Bronchial epithelial cell (primary cell): ENCODE data around the gene UGT1A3. TPM values are rescaled to one million over a fixed set of nuclear protein-coding genes. Genes with fewer than 3 reads are reported as not detected.

Source experiments
- DNase-seq: peaks from one replicate; pipeline ENCODE4 v3.0.0-alpha.2; 2010; ENCODE audit warnings: low read depth
- FAIRE-seq: peaks from 2 replicates; lab custom pipeline; 2011; peaks lifted over from hg19 to GRCh38; lab: Jason Lieb, UNC
- H3K27me3 ChIP-seq: 2 replicates; pipeline ENCODE4 v1.5.1; 2011; ENCODE audit warnings: low read length; ENCODE audit not compliant: control insufficient read depth, insufficient read depth
- H3K36me3 ChIP-seq: 2 replicates; pipeline ENCODE4 v1.5.1; 2011; ENCODE audit warnings: low read length; ENCODE audit not compliant: control insufficient read depth, insufficient read depth
- H3K4me3 ChIP-seq: 2 replicates; pipeline ENCODE4 v1.5.1; 2011; ENCODE audit warnings: mild to moderate bottlenecking, low read depth, low read length, control low read depth
- total RNA-seq: library from RNA; depleted of rRNA; stranded (reverse); fragments of >200 nt; gene quantifications from 2 replicates; pipeline ENCODE4 v1.2.1, GENCODE V29; 2014
- TF ChIP-seq, protein P1 (sequence below): IDR thresholded peaks from 2 replicates; pipeline ENCODE4 v1.5.1; 2011; ENCODE audit warnings: mild to moderate bottlenecking, moderate library complexity, low read length, control low read depth, inconsistent platforms; ENCODE audit not compliant: insufficient read depth, severe bottlenecking

Gene UGT1A3
- total RNA-seq, 1 donor from 2014 or later = not detected

DNA sequence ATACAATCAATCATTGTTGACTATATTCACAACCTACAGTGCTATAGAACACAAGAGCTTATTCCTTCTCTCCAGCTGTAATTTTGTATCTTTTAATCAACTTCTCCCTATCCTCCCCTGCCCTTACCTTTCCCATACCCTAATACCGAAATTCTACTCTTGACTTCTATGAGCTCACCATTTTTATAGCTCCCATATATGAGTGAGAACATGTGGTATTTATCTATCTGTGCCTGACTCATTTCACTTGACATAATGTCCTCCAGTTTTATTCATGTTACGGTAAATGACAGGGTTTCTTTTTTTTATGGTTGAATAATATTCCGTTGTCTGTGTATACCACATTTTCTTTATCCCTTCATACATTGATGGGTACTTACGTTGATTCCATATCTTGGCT is 51.9 kb downstream of the UGT1A3 start:
- TF ChIP-seq, protein P1, sequence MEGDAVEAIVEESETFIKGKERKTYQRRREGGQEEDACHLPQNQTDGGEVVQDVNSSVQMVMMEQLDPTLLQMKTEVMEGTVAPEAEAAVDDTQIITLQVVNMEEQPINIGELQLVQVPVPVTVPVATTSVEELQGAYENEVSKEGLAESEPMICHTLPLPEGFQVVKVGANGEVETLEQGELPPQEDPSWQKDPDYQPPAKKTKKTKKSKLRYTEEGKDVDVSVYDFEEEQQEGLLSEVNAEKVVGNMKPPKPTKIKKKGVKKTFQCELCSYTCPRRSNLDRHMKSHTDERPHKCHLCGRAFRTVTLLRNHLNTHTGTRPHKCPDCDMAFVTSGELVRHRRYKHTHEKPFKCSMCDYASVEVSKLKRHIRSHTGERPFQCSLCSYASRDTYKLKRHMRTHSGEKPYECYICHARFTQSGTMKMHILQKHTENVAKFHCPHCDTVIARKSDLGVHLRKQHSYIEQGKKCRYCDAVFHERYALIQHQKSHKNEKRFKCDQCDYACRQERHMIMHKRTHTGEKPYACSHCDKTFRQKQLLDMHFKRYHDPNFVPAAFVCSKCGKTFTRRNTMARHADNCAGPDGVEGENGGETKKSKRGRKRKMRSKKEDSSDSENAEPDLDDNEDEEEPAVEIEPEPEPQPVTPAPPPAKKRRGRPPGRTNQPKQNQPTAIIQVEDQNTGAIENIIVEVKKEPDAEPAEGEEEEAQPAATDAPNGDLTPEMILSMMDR = no peak
- FAIRE-seq = no peak

DNA sequence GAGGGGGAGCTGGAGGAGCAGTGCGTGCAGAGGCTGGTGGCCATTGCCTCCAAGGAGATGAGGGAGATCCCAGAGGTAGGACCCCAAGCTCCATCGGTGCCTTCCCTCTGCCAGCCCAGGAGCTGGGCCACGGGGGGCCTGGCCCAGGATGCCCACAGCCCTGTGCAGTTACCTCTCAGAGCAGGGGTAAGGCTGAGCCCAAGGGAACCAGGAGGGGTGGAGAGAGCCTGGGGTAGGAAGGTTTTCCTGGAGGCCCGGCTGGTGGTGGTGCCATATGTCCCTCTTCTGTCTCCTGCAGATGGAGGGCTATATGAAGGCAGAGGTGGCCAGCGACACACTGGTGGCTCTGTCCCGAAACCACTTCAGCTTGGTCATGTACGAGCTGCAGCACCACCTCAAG is 60.7 kb downstream of the UGT1A3 start:
- Histone ChIP-seq H3K36me3 (no peaks in the 10 kb centered on the region), H3K4me3 (no peak overlapping the region), H3K27me3 (no peaks in the 10 kb centered on the region)
- FAIRE-seq = no peak
- no peak for DNase-seq
- TF ChIP-seq, protein P1 = no peak

More for the DNA sequence above, 51.9 kb downstream of the UGT1A3 start:
- Histone ChIP-seq H3K36me3 (no peaks in the 10 kb centered on the region), H3K4me3 (no peak overlapping the region), H3K27me3 (no peaks in the 10 kb centered on the region)
- DNase-seq = no peak

DNA sequence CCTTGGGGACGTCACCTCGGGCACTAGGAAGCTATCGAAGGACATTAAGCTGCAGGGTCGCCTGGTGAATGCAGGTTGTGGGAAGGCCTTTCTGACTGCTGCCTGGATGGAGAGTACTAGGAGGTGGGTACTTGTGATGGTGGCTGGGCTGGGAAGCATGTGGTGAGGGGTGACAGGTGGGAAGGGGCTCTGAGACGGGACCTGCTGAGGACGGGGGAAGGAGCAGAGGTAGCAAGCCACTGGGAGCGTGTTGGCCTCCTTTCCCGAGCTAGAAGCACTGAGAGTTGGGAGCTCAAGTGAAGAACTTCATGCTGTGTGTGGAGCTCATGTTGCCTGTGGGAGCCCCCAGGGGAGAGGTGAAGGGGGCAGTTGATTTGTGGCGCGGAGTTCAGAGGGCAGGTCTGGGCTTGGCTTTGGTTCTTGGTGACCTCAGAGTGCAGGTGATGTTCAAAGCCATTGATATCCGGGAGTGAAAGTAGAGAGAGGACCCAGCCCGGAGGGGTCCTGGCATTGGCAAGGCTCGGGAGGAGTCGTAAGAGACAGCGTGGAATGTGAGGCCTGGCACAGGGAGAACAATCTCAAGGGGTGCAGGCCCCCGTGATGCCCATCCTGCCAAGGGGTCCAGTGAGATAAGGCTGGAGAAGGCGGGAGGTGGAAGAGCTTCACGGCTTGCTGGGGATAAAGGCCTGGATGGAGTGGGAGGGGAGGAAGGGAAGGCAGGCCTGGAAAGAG is 62.5 kb downstream of the UGT1A3 start:
- FAIRE-seq (no peak), DNase-seq (no peak)
- Histone ChIP-seq H3K36me3 (no peaks in the 10 kb centered on the region), H3K4me3 (no peak overlapping the region), H3K27me3 (no peaks in the 10 kb centered on the region)
- TF ChIP-seq, protein P1 = no peak

DNA sequence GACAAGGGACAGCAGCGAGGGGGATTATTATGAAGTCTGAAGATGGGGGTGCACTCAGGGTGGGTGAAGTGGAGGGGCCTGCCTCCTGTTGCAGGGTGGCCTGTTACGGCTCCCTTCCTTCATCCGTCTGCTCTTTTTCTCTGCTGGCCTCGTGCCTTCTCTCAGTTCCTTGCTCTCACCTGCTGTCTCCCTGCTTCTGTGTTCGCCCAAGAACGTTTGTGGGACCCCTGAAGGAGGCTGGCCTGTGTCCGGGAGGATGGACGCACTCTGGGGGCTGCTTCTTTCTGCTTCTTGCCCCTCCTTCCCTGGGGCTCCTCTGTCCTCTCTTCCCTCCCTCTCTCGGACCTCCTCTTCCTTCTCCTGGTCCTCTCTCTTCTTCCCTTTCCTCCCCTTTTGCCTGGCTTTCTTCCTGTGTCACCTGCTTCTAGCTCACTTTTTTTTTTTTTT is 63.1 kb downstream of the UGT1A3 start:
- no peaks in the 10 kb centered on the region for H3K27me3 ChIP-seq
- TF ChIP-seq, protein P1 = no peak
- FAIRE-seq = no peak
- no peak overlapping the region for H3K4me3 ChIP-seq
- H3K36me3 ChIP-seq = no peaks in the 10 kb centered on the region
- DNase-seq = no peak

DNA sequence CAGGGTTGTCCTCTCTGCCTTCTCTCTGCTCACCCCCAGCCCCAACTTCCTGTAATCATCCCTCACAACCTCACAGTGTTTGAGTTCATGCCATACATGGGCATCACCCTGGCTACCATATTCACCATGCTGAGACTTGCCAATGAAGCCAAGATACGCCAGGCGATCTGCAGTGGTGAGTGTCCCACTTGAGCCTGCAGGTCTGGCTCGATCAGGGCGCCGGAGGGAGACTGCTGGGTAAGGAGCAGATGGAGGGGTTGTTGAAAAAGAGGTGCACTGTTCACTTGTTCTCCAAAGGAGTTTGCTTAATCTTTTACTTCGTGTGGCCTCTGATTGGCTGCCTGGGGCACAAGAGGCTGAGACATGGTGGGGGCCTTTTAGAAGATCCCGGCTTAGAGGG is 63.9 kb downstream of the UGT1A3 start:
- H3K4me3 ChIP-seq = no peak overlapping the region
- DNase-seq = no peak
- H3K36me3 ChIP-seq = no peaks in the 10 kb centered on the region
- H3K27me3 ChIP-seq = no peaks in the 10 kb centered on the region
- TF ChIP-seq, protein P1 = no peak
- no peak for FAIRE-seq
